ENCODE results near the gene GATA5. TPM values are rescaled to one million over a fixed set of nuclear protein-coding genes. Genes with fewer than 3 reads are reported as not detected.

Gene GATA5
- total and polyA plus RNA-seq, 7 experiments from 2014 or later = not detected

- Histone ChIP-seq H3K27me3 (ENCODE audit: control insufficient read depth in 2 of 2, insufficient read depth in 2 of 2, low read length in 2 of 2) (no peaks in the 10 kb centered on the region), H3K4me3 (ENCODE audit: low read length) (no peak overlapping the region), H3K9me3 (ENCODE audit: control insufficient read depth in 2 of 3, low read length in 3 of 3) (no peaks in the 10 kb centered on the region), H3K36me3 (ENCODE audit: control insufficient read depth in 2 of 3, insufficient read depth in 3 of 3, low read length in 3 of 3) (no peaks in the 10 kb centered on the region), H3K4me1 (ENCODE audit: control insufficient read depth in 2 of 2, insufficient read depth in 2 of 2, low read length in 2 of 2) (no peaks in the 10 kb centered on the region), H3K27ac (ENCODE audit: low read depth, low read length) (no peak overlapping the region)
- DNase-seq (no peak), ATAC-seq (no peak)
- H3K4me1 Mint-ChIP-seq = peaks cover 0 to 16% (median 0%) of the 10 kb centered on the region in 7 donors
- H3K4me3 Mint-ChIP-seq = no peak overlapping the region
- intact Hi-C loops (cut with micrococcal nuclease) = no loop called here
- H3K27ac Mint-ChIP-seq = no peak overlapping the region
- H3K36me3 Mint-ChIP-seq = peaks cover 0 to 4% (median 0%) of the 10 kb centered on the region in 5 donors
- ChIA-PET CTCF (no interaction called here), POLR2A (no interaction called here)
- no peaks in the 10 kb centered on the region for H3K27me3 Mint-ChIP-seq
- peaks cover 0 to 6% (median 0%) of the 10 kb centered on the region in 11 donors for H3K9me3 Mint-ChIP-seq
Measured at GRCh38 chr20:62506087-62506486, 30.3 kb upstream of the GATA5 start.

- H3K27ac ChIP-seq (ENCODE audit: low read depth, low read length) = no peak overlapping the region
- Mint-ChIP-seq H3K4me3 (no peak overlapping the region), H3K27ac (no peak overlapping the region), H3K4me1 (peaks cover 0 to 22% (median 3%) of the 10 kb centered on the region in 7 donors), H3K27me3 (no peaks in the 10 kb centered on the region), H3K36me3 (peaks cover 0 to 4% (median 0%) of the 10 kb centered on the region in 5 donors), H3K9me3 (peaks cover 0 to 6% (median 0%) of the 10 kb centered on the region in 11 donors)
- ChIA-PET CTCF (no interaction called here), POLR2A (no interaction called here)
- intact Hi-C loops (cut with micrococcal nuclease) = no loop called here
- no peaks in the 10 kb centered on the region for H3K9me3 ChIP-seq (ENCODE audit: control insufficient read depth in 2 of 3, low read length in 3 of 3)
- DNase-seq = no peak
- no peak overlapping the region for H3K4me3 ChIP-seq (ENCODE audit: low read length)
- peaks cover 0 to under 1% of the 10 kb centered on the region in 2 donors for H3K4me1 ChIP-seq (ENCODE audit: control insufficient read depth in 2 of 2, insufficient read depth in 2 of 2, low read length in 2 of 2)
- H3K27me3 ChIP-seq (ENCODE audit: control insufficient read depth in 2 of 2, insufficient read depth in 2 of 2, low read length in 2 of 2) = no peaks in the 10 kb centered on the region
- no peak for ATAC-seq
- no peaks in the 10 kb centered on the region for H3K36me3 ChIP-seq (ENCODE audit: control insufficient read depth in 2 of 3, insufficient read depth in 3 of 3, low read length in 3 of 3)
Measured at GRCh38 chr20:62505337-62506045, 29.7 kb upstream of the GATA5 start.

GRCh38 chr20:62504323-62504722 is 28.5 kb upstream of the GATA5 start:
- ATAC-seq (no peak), DNase-seq (no peak)
- Mint-ChIP-seq H3K4me1 (peaks cover 0 to 27% (median 9%) of the 10 kb centered on the region in 7 donors), H3K9me3 (peaks cover 0 to 6% (median 0%) of the 10 kb centered on the region in 11 donors), H3K4me3 (no peak overlapping the region), H3K36me3 (peaks cover 0 to 4% (median 0%) of the 10 kb centered on the region in 5 donors), H3K27ac (no peak overlapping the region), H3K27me3 (no peaks in the 10 kb centered on the region)
- Histone ChIP-seq H3K9me3 (ENCODE audit: control insufficient read depth in 2 of 3, low read length in 3 of 3) (no peaks in the 10 kb centered on the region), H3K36me3 (ENCODE audit: control insufficient read depth in 2 of 3, insufficient read depth in 3 of 3, low read length in 3 of 3) (no peaks in the 10 kb centered on the region), H3K27ac (ENCODE audit: low read depth, low read length) (no peak overlapping the region), H3K4me1 (ENCODE audit: control insufficient read depth in 2 of 2, insufficient read depth in 2 of 2, low read length in 2 of 2) (peaks cover 0 to 5% of the 10 kb centered on the region in 2 donors), H3K4me3 (ENCODE audit: low read length) (no peak overlapping the region), H3K27me3 (ENCODE audit: control insufficient read depth in 2 of 2, insufficient read depth in 2 of 2, low read length in 2 of 2) (no peaks in the 10 kb centered on the region)
- POLR2A ChIA-PET = no interaction called here
- CTCF ChIA-PET = no interaction called here
- intact Hi-C loops (cut with micrococcal nuclease) = no loop called here

DNA sequence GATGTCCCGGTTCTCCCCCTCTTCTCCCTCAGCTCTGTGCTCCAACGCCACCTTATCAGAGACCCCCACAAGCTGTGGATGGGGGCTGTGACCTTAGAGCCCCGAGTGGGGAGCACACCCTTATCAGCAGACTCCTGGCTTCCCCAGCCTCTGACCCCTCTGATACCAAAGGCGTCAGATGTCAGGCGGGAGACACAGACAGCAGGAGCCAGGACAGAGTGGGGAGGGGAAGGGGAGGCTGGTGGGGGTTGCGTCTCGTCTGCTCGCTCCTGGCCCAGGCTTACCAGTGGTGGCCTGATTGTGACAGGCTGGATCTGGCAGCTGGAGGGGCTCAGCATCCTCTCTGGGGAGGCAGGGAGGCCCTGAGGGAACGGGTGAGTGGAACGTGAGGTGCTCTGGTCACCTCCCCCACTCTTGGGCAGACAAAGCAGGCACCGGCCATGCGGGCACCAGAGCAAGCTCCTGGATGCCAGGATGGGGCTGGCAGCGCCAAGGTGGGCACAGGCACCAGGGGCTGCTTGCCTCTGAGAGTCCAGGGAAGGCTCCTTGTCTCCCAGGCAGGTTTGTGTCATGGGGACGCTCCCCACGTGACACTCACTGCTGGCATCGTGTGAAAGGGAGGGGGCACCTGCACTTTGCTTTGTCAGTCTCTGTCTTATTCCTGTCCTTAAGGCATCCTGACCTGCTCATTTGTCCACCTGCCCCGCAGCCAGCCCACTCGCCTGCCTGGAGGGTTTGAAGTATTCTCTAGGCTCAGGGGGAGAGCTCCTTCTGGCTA is 27.8 kb upstream of the GATA5 start:
- no peaks in the 10 kb centered on the region for H3K36me3 ChIP-seq (ENCODE audit: control insufficient read depth in 2 of 3, insufficient read depth in 3 of 3, low read length in 3 of 3)
- Mint-ChIP-seq H3K36me3 (peaks cover 0 to 4% (median 0%) of the 10 kb centered on the region in 5 donors), H3K27me3 (no peaks in the 10 kb centered on the region), H3K27ac (peak overlapping the region in 1 of 9 donors; percentile 79), H3K4me3 (no peak overlapping the region), H3K9me3 (peaks cover 0 to 6% (median 0%) of the 10 kb centered on the region in 11 donors), H3K4me1 (peaks cover 0 to 27% (median 9%) of the 10 kb centered on the region in 7 donors)
- ChIA-PET POLR2A (no interaction called here), CTCF (interaction anchor here (0.7 kb wide), 1 partner anchor 26 kb away, joined by 3 read pairs; no protein-coding TSS in a partner anchor)
- no peaks in the 10 kb centered on the region for H3K27me3 ChIP-seq (ENCODE audit: control insufficient read depth in 2 of 2, insufficient read depth in 2 of 2, low read length in 2 of 2)
- no peak for ATAC-seq
- no peak overlapping the region for H3K27ac ChIP-seq (ENCODE audit: low read depth, low read length)
- intact Hi-C loops (cut with micrococcal nuclease) = no loop called here
- H3K4me1 ChIP-seq (ENCODE audit: control insufficient read depth in 2 of 2, insufficient read depth in 2 of 2, low read length in 2 of 2) = peaks cover 0 to 5% of the 10 kb centered on the region in 2 donors
- no peak for DNase-seq
- no peaks in the 10 kb centered on the region for H3K9me3 ChIP-seq (ENCODE audit: control insufficient read depth in 2 of 3, low read length in 3 of 3)
- no peak overlapping the region for H3K4me3 ChIP-seq (ENCODE audit: low read length)

- ChIA-PET POLR2A (no interaction called here), CTCF (interaction anchor here (0.7 kb wide), 1 partner anchor 27 kb away, joined by 3 read pairs; no protein-coding TSS in a partner anchor)
- Mint-ChIP-seq H3K4me3 (peak overlapping the region in 1 of 10 donors; percentile 69), H3K36me3 (peaks cover 0 to 4% (median 0%) of the 10 kb centered on the region in 5 donors), H3K27me3 (no peaks in the 10 kb centered on the region), H3K27ac (peak overlapping the region in 1 of 9 donors; percentile 95), H3K9me3 (peaks cover 0 to 6% (median 0%) of the 10 kb centered on the region in 11 donors), H3K4me1 (peaks cover 0 to 27% (median 9%) of the 10 kb centered on the region in 7 donors)
- intact Hi-C loops (cut with micrococcal nuclease) = loop anchor here in 1 of 2 donors (1.0 kb wide), 1 partner anchor 289 kb away; no protein-coding TSS in a partner anchor
- ATAC-seq (no peak), DNase-seq (no peak)
- Histone ChIP-seq H3K4me3 (ENCODE audit: low read length) (no peak overlapping the region), H3K27ac (ENCODE audit: low read depth, low read length) (no peak overlapping the region), H3K9me3 (ENCODE audit: control insufficient read depth in 2 of 3, low read length in 3 of 3) (no peaks in the 10 kb centered on the region), H3K4me1 (ENCODE audit: control insufficient read depth in 2 of 2, insufficient read depth in 2 of 2, low read length in 2 of 2) (peaks cover 0 to 5% of the 10 kb centered on the region in 2 donors), H3K27me3 (ENCODE audit: control insufficient read depth in 2 of 2, insufficient read depth in 2 of 2, low read length in 2 of 2) (no peaks in the 10 kb centered on the region), H3K36me3 (ENCODE audit: control insufficient read depth in 2 of 3, insufficient read depth in 3 of 3, low read length in 3 of 3) (no peaks in the 10 kb centered on the region)
Measured at GRCh38 chr20:62502496-62503095, 26.8 kb upstream of the GATA5 start.

DNA sequence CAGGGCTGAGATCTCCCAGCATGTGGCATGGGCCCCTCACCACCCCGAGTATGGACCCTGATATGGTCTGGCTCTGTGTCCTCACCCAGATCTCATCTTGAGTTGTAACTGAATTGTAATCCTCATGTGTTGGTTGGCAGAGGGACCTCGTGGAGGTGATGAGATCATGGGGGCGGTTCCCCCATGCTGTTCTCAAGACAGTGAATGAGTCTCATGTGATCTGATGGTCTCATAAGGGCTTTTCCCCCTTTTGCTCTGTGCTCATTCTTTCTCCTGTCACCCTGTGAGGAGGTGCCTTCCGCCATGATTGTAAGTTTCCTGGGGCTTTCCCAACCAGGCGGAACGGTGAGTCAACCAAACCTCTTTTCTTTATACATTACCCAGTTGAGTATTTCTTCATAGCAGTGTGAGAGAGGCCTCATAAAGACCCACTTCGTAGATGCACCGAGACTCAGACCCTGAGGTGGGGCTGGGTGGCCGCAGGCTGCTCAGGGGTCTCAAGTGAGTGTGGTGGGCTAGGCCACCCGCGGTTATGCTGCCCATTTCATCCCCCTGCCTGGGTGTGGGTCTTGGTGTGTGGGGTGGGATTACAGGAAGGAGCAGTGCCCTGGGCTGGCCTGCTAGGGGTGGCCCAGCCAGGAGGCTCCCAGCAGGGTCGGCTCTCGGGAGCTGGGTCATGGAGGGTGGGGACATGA is 26.2 kb upstream of the GATA5 start:
- DNase-seq = peak in 2 of 9 donors; percentile 42 to 74
- ATAC-seq = peak; percentile 83
- peak overlapping the region in 1 of 10 donors; percentile 69 for H3K4me3 Mint-ChIP-seq
- H3K4me1 Mint-ChIP-seq = peaks cover 0 to 27% (median 9%) of the 10 kb centered on the region in 7 donors
- peaks cover 0 to 4% (median 0%) of the 10 kb centered on the region in 5 donors for H3K36me3 Mint-ChIP-seq
- Histone ChIP-seq H3K36me3 (ENCODE audit: control insufficient read depth in 2 of 3, insufficient read depth in 3 of 3, low read length in 3 of 3) (no peaks in the 10 kb centered on the region), H3K9me3 (ENCODE audit: control insufficient read depth in 2 of 3, low read length in 3 of 3) (no peaks in the 10 kb centered on the region), H3K27me3 (ENCODE audit: control insufficient read depth in 2 of 2, insufficient read depth in 2 of 2, low read length in 2 of 2) (no peaks in the 10 kb centered on the region), H3K27ac (ENCODE audit: low read depth, low read length) (no peak overlapping the region), H3K4me1 (ENCODE audit: control insufficient read depth in 2 of 2, insufficient read depth in 2 of 2, low read length in 2 of 2) (peaks cover 0 to 5% of the 10 kb centered on the region in 2 donors), H3K4me3 (ENCODE audit: low read length) (no peak overlapping the region)
- peak overlapping the region in 1 of 9 donors; percentile 95 for H3K27ac Mint-ChIP-seq
- CTCF ChIA-PET = no interaction called here
- H3K9me3 Mint-ChIP-seq = peaks cover 0 to 6% (median 0%) of the 10 kb centered on the region in 11 donors
- intact Hi-C loops (cut with micrococcal nuclease) = loop anchor here in 1 of 2 donors (1.0 to 2.0 kb wide), 2 partner anchors 199 to 289 kb away; partner anchors contain the start of gene ADRM1
- H3K27me3 Mint-ChIP-seq = peaks cover 0 to 4% (median 0%) of the 10 kb centered on the region in 5 donors
- POLR2A ChIA-PET = no interaction called here
